PC-9 (cell line): Measurements from ENCODE around the gene BTN3A1. TPM values are rescaled to one million over a fixed set of nuclear protein-coding genes. Genes with fewer than 3 reads are reported as not detected.

ENCODE experiments used
- BruUV-seq: library from RNA; stranded (reverse); fragments of 400-500 nt; replicated peaks from 2 replicates; lab custom pipeline; 2021; lab: Mats Ljungman, UMichigan
- CTCF ChIA-PET: fragments of 300-600 bp; sonication (Branson Sonifier 250); formaldehyde crosslinking; loops from one replicate; lab custom pipeline; 2022; ENCODE audit warnings: antibody characterized with exemption; lab: Charles Lee
- POLR2A ChIA-PET: fragments of 300-600 bp; sonication (Branson Sonifier 250); formaldehyde crosslinking; loops from one replicate; lab custom pipeline; 2022; ENCODE audit warnings: antibody characterized with exemption; ENCODE audit not compliant: unreplicated experiment; lab: Charles Lee
- DNase-seq, 2 experiments: peaks; one replicate each; pipeline versions ENCODE4 v3.0.0 to v3.0.0-alpha.2; 2015 to 2022; ENCODE audit warnings: mixed read lengths in 1 of 2
- H2AFZ ChIP-seq: fragments of 200-600 bp; sonication (generic); 2 replicates; pipeline ENCODE4 v1.8.1; 2017; ENCODE audit warnings: antibody characterized with exemption
- H3F3A ChIP-seq: fragments of 200-600 bp; sonication (generic); 2 replicates; pipeline ENCODE4 v1.8.1; 2017; ENCODE audit warnings: antibody characterized with exemption, mild to moderate bottlenecking, low read depth; ENCODE audit not compliant: insufficient read depth
- H3K27ac ChIP-seq: fragments of 200-600 bp; sonication (generic); 2 replicates; pipeline ENCODE4 v1.6.1; 2016; ENCODE audit warnings: mixed run types
- H3K27me3 ChIP-seq: fragments of 200-600 bp; sonication (generic); 2 replicates; pipeline ENCODE4 v1.6.1; 2016; ENCODE audit warnings: low read depth, mixed run types; ENCODE audit not compliant: insufficient read depth
- H3K36me3 ChIP-seq: fragments of 200-600 bp; sonication (generic); 2 replicates; pipeline ENCODE4 v1.6.1; 2016; ENCODE audit warnings: low read depth, mixed run types
- H3K4me1 ChIP-seq: fragments of 200-600 bp; sonication (generic); replicated peaks from 2 replicates; pipeline ENCODE4 v1.6.1; 2016; ENCODE audit warnings: mixed run types; ENCODE audit not compliant: insufficient read depth
- H3K4me2 ChIP-seq: fragments of 200-600 bp; sonication (generic); 2 replicates; pipeline ENCODE4 v1.6.1; 2017; ENCODE audit warnings: mixed run types
- H3K4me3 ChIP-seq: fragments of 200-600 bp; sonication (generic); 2 replicates; pipeline ENCODE4 v1.6.1; 2016; ENCODE audit warnings: mixed run types
- H3K79me2 ChIP-seq: fragments of 200-600 bp; sonication (generic); 2 replicates; pipeline ENCODE4 v1.6.1; 2017; ENCODE audit warnings: low read depth, mixed run types
- H3K9me2 ChIP-seq: fragments of 200-600 bp; sonication (generic); 2 replicates; pipeline ENCODE4 v1.8.1; 2017; ENCODE audit warnings: mild to moderate bottlenecking; ENCODE audit not compliant: insufficient read depth
- H3K9me3 ChIP-seq: fragments of 200-600 bp; sonication (generic); 2 replicates; pipeline ENCODE4 v1.8.1; 2016; ENCODE audit warnings: low read depth; ENCODE audit not compliant: insufficient read depth
- H4K20me1 ChIP-seq: fragments of 200-600 bp; sonication (generic); 2 replicates; pipeline ENCODE4 v1.8.1; 2017; ENCODE audit not compliant: insufficient read depth
- CTCF ChIP-seq: fragments of 200-600 bp; sonication (generic); conservative IDR thresholded peaks from 2 replicates; pipeline ENCODE4 v1.6.1; 2017; ENCODE audit warnings: mixed run types, antibody characterized with exemption, mild to moderate bottlenecking, moderate library complexity
- EZH2 ChIP-seq: fragments of 200-600 bp; sonication (generic); IDR thresholded peaks from 2 replicates; pipeline ENCODE4 v1.8.0; 2017; ENCODE audit warnings: antibody characterized with exemption, low read depth
- intact Hi-C: fragments of 100-400 bp; cut with micrococcal nuclease; formaldehyde crosslinking; loops from one replicate; pipeline ENCODE4 v1.10.0; 2022; ENCODE audit not compliant: unreplicated experiment
- total RNA-seq: library from RNA; stranded (reverse); gene quantifications from 2 replicates; pipeline ENCODE4 v1.2.3, GENCODE V29; 2021

BTN3A1 gene
- total RNA-seq, 1 experiment from 2014 or later = 28.3 TPM

GRCh38 chr6:26360451-26361416 is 41.3 kb upstream of the BTN3A1 start:
- CTCF ChIA-PET = no interaction called here
- no peaks in the 10 kb centered on the region for H3K79me2 ChIP-seq

GRCh38 chr6:26361544-26361943 is 40.5 kb upstream of the BTN3A1 start:
- BruUV-seq = no TSS peak
- ChIA-PET POLR2A (interaction anchor here (0.7 kb wide), 1 partner anchor 1800 kb away, joined by 3 read pairs; no protein-coding TSS in a partner anchor), CTCF (no interaction called here)
- Histone ChIP-seq H3K9me2 (no peaks in the 10 kb centered on the region), H3K79me2 (no peaks in the 10 kb centered on the region), H3K36me3 (no peaks in the 10 kb centered on the region), H2AFZ (no peak overlapping the region), H3K9me3 (no peaks in the 10 kb centered on the region), H4K20me1 (no peaks in the 10 kb centered on the region), H3F3A (no peaks in the 10 kb centered on the region), H3K4me1 (peaks cover 19% of the 10 kb centered on the region), H3K4me3 (no peak overlapping the region), H3K27ac (no peak overlapping the region), H3K27me3 (no peaks in the 10 kb centered on the region), H3K4me2 (no peak overlapping the region)
- intact Hi-C loops = no loop called here
- no peak for DNase-seq
- TF ChIP-seq EZH2 (no peak), CTCF (no peak)

More at GRCh38 chr6:26360451-26361416, 41.3 kb upstream of the BTN3A1 start:
- intact Hi-C loops = no loop called here
- no peak overlapping the region for H3K27ac ChIP-seq
- no peak overlapping the region for H3K4me3 ChIP-seq
- no peaks in the 10 kb centered on the region for H3F3A ChIP-seq
- no peak for DNase-seq
- no peaks in the 10 kb centered on the region for H3K27me3 ChIP-seq
- POLR2A ChIA-PET = interaction anchor here (0.7 to 0.9 kb wide), 2 partner anchors 211 to 1801 kb away, joined by 3 read pairs; no protein-coding TSS in a partner anchor
- H4K20me1 ChIP-seq = no peaks in the 10 kb centered on the region
- no peaks in the 10 kb centered on the region for H3K9me3 ChIP-seq
- peaks cover 11% of the 10 kb centered on the region for H3K4me1 ChIP-seq
- H3K36me3 ChIP-seq = no peaks in the 10 kb centered on the region
- H3K4me2 ChIP-seq = no peak overlapping the region
- no peaks in the 10 kb centered on the region for H3K9me2 ChIP-seq
- no peak overlapping the region for H2AFZ ChIP-seq
- BruUV-seq = no TSS peak
- no peak for TF ChIP-seq CTCF
- no peak for TF ChIP-seq EZH2

- peaks cover 19% of the 10 kb centered on the region for H3K4me1 ChIP-seq
- TF ChIP-seq CTCF (no peak), EZH2 (no peak)
- no peaks in the 10 kb centered on the region for H4K20me1 ChIP-seq
- intact Hi-C loops = no loop called here
- H3K9me2 ChIP-seq = no peaks in the 10 kb centered on the region
- H2AFZ ChIP-seq = no peak overlapping the region
- no peaks in the 10 kb centered on the region for H3K27me3 ChIP-seq
- no peaks in the 10 kb centered on the region for H3K9me3 ChIP-seq
- no peaks in the 10 kb centered on the region for H3F3A ChIP-seq
- no peak overlapping the region for H3K4me3 ChIP-seq
- H3K36me3 ChIP-seq = no peaks in the 10 kb centered on the region
- no peak for DNase-seq
- H3K4me2 ChIP-seq = no peak overlapping the region
- no TSS peak for BruUV-seq
- no peaks in the 10 kb centered on the region for H3K79me2 ChIP-seq
- no peak overlapping the region for H3K27ac ChIP-seq
- POLR2A ChIA-PET = no interaction called here
- CTCF ChIA-PET = interaction anchor here (0.5 kb wide), 1 partner anchor 1297 kb away, joined by 3 read pairs; no protein-coding TSS in a partner anchor
These were observed 39.8 kb upstream of the BTN3A1 start for GRCh38 chr6:26362093-26362835.
